HG02588 (cell line): ENCODE measurements around the gene LMF1.
A peak's percentile ranks its signal among the peaks of the same experiment; 100 is the strongest.
"Not testable (repeated sequence)": the region's sequence is repeated elsewhere in the genome, so short reads cannot be mapped to it uniquely, and the experiment has no call there.

Source experiments
- ATAC-seq: cut with Tn5 transposase; IDR thresholded peaks from one replicate; pipeline ENCODE4 v1.9.1; 2021; ENCODE audit warnings: mild to moderate bottlenecking, moderate library complexity; ENCODE audit not compliant: unreplicated experiment

Gene LMF1

DNA sequence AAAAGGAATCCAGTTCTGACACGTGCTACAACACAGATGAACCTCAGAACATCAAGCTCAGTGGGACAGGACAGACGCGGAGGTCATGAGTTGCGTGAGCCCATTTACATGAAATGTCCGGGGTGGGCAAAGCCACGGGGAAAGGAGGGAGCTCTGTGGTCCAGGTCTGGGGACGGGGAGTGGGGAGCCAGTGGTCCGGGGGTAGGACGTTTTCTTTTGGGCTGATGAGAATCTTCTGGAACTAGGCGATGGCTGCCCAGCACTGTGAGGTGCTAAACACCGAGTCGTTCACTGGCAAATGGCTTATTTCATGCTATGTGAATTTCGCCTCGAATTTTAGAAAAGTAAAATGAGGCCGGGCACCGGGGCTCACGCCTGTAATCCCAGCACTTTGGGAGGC is 2.6 kb upstream of the LMF1 start:
- ATAC-seq, result no peak

DNA sequence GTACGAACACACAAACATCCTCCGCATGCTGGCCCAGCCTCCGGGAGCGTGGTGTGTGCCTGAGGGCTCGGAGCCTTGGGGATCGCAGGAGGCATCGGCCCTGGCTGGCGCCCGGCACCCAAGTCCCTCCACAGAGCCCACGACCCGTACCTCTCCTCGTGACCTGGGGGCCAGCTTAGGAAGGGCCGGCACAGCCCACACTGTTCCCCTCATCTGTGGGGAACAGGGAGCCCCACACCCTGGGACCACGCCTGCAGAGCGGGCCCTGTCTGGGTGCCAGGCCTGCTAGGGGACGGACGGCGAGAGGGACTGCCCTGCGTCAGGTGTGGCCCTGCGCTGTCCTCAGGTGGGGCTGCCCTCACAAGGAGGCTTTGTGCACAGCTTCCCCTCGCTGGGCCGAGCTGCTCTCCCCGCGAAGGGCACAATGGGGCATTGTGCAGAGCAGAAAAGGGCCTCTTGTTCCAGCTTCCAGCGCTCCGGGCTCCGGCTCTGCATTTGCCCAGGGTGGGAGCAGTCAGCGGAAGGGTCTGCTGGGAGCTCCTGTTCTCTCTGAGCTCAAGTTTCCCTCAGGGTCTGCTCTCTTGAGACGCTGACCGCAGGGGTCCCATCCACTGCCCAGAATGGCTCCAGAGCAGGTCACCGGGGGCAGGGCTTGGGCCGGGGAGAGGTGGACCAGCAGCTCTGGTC is 1.7 kb upstream of the LMF1 start:
- ATAC-seq, result no peak

DNA sequence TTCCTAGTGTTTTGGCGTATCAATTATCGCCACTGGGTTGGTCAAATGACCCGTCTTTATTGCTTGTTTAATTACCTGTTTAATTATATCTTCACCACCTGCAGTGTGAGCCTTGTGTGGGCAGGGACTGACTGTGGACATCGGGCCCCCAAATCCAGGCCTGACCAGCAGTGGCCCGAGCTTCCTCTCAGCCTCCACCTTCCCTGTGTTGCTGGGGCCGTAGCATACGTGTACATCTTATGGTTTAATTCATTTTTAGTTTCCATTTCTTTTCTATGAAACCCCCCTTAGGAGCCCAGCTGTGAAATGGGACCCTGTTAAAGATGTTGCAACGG is 1.2 kb upstream of the LMF1 start:
- ATAC-seq, result no peak

DNA sequence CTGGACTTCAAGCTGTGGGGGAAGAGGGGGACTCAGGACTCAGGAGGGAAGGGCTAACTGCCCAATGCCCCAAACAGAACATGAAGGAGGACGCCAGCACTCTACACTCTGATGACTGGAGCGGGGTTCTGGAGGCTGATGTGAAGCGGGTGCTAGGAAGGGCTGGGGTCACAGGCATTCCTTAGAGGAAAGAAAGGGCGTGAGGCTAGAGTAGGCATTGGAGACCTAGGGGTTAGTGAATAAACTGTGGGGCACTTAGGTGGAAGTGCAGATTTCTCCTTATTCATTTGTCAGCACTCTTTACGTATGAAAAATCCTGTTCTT is 760 bp upstream of the LMF1 start:
- ATAC-seq, result no peak

DNA sequence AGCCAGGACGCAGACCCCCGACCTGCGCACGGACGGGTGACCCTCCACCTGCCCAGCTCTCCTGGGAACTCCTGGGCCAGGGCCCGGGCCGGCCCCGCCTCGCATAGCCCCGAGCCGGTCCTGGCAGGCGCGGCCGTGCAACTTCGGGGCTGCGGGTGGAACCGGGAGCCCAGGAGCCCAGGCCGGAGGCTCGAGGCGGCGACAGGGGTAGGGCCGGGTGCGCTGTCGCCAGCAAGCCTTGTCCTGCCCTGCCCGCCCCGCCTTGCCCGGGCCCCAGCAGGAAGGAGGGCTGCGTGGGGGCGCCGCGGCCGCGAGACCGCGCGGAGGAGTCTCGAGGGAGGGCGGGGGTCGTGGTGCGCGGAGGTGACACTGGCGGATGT is 408 bp downstream of the LMF1 start:
- no peak for ATAC-seq

DNA sequence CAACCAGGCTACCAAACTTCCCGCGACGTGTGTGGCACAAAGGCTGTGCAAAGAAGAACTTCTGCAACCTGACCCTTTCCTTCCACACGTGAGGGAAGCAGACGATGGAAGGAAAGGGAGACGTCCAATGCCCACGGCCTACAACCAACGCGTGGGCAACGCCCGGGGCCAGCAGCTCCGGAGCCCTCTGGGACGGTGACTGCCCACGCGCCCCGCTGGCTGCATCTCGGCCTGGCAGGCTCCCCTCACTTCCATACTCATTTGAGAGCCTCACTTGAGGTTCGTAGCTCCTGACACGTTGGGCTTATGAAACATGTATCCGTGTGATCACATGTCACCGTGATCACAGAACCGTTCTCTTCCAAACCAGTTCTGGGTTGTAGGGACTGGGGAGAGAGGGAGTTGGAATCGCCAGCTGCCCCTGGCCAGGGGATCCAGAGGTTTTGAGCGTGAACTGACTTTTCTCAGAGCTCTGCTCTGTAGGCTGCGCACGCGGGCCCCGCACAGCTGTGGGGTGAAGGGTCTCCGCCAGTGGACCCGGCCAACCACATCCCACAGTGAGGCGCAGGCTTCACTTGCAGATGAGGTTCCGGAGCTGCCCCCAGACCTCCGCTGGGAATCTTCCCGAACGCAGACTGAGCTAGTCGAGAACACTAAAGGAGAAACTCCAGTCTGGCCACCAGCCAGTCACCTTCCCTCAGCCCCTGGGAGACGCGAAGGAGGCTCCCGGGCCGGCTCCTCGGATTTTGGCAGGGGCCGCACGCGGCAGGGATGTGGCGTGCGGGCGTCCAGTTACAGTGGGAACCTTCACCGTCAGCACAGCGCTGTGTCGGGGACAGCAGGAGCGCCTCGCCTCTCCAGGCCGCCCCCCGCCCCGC is 1.0 kb downstream of the LMF1 start:
- peak; percentile 4 for ATAC-seq

DNA sequence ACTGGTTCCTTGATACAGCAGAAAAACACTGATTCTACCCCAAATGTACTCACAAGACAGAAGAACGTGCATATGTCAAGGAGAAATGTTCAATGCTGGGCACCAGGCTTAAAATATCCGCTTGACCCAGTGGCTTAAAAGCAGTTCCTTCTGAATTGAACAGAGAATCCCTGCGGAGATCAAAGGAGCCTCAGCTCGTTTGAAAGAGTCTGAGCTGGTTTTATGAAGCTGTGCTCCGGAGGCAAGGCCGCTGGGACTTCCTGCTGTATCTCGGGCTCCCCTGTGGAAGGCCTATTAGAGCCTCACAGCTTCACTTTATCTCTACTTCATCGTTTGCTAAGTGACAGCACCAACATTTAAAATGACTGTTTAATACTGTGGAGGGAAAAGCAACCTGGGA is 2.2 kb downstream of the LMF1 start:
- no peak for ATAC-seq

DNA sequence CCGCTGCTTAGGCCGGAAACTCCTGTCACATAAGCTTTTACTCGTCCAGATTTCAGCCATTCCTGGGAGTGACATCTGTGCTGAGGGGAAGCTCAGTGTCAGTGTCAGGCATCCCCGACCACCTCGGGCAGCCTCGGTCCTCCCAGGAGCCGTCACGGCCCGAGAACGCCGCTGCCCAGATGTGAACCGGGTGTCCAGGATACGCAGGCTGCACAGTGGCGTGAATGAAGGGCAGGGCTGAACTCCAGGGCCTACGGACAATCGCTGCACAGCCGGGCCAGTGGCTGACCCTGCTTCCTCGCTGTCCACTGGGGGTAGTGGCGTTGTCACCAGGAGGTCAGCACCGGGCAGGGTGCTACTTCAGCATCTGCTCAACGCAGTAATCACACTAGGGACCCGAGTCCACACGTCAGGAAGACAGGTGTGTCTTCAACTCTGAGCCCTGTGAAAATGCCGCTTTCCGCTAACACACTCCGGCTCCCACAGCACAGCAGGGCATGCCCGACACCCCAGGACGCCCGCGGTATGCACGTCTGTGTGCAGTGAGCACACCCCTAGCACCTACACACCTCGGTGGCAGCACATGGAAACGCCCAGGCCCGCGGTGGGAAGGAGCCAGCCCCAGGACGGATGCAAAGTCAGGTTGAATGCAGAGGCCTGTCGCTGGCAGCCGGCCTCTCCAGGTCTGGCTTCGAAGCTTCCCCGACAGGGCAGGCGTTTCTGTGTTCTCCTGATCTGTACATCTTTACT is 3.1 kb downstream of the LMF1 start:
- ATAC-seq, result no peak

DNA sequence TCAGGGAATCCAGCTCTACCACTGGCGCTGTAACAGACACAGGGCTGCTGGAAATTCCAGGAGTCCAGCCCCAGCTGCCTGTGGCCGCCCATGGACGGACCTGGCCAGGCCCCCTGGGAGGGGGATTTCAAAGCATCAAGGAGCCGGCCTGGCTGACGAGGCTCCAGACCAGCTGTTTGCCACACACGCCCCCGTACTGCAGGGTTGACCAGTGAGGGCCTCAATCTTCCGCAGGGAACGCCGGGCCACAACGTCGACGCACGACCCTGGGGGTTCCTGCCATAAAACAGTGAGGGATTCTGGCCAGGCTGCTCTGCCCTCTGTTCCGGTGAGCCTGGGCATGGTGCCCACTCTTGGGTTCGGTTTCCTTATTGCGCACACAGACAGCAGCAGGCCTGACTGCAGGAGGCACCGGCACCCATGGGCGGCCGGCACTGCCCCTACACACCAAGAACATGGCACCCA is 3.7 kb downstream of the LMF1 start:
- no peak for ATAC-seq

DNA sequence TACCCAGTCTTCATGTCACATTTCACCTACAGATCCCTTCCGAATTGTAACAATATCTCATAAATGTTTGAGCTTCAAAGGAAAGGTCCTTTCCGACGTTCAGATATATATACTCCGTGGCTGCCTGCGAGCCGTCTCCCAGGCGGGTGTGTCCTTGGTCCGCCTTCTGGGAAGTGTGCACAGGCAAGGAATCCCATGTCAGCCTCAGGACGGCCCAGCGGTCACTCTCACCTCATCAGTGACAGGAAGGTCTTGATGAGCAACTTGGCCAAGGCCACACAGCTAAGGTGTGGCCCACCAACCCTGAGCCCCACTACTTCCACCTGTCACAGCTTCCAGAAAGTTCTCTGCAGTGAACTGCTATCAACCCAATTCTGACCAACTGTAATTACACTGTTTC is 4.3 kb downstream of the LMF1 start:
- ATAC-seq, result no peak

DNA sequence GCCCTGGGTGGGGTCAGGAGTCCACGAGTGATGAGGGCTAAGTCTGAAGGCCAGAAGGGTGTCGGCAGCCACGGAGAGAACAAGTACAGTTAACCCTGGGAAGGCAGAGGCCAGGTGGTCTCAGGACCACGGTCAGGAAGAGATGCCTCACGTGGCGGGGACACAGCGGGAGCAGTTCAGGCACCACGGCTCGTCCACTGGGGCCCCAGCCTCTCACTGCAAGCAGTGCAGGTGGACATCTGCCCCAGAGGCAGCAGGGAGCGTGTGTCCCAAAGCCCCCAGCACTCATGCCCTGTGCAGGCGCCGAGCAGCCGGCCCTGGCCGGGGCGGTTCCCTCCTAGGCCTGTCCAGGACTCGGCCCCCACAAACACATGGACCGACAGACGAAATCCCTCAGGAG is 4.7 kb downstream of the LMF1 start:
- ATAC-seq, result no peak

DNA sequence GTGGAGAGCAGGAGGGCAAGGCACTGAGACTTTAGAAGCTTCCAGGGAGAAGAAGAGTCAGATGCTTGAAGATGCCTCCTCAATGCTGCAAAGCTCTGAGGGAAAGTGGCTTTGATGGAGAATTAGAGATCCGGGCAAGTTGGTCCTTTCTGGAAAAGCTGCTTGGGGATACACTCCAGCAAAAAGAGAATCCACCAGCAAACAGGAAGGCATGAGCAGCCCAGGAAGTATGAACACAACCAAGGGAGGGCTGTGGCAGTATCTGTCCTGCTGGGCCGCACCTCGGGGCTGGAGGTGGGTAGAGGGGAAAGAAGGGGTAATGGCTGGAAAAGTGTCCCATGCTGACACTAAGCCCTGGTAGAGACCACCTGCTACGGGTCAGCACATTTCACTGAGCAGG is 5.3 kb downstream of the LMF1 start:
- no peak for ATAC-seq

DNA sequence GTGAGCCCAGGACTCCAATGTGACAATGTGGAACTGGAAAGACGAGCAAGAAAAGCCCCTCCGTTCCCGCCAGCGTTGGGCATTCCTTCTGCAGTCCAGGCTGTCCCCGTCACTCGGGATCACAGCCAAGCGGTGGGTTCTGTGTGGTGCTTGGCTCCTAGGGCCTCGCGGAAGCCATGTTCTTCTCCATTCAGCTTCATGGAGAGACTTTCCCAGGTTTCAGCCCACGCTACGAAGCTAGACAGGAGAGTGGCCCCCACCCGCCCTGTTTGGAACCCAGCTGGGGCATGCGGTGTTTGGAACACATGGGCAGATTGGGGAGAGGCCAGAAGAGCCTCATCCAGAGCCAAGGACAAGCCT is 5.8 kb downstream of the LMF1 start:
- ATAC-seq, result no peak

DNA sequence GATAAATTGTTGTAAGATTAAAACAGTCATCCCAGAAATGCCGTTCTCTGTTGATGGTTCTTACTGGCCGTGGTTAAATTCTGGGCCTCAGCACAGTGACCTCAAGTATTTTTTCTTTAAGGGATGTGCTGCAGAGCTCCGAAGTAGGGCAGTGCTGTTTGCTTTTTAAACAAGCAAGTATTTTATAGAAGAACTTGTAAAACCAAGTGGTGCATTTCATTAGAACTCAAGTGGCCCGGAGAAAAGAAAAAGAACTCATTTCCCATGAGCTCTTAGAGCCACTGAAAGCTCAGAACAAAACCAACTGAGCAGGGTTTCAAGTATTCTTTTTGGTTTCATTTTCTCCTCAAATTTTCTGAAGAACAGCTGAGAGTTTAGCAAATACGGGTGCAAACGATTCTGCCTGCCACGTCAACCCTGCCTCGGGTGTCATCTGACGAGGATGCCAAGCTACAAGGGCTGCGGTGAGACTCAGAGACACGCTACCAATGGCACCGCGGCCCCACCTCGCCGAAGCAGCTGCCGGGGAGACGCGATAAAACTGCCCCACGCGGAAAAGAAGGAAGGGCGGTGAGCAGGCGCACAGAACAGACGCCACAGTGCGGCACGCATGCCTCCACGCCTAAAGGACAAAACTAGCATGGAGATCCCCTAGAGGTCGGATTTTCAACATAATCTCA is 6.3 kb downstream of the LMF1 start:
- no peak for ATAC-seq

DNA sequence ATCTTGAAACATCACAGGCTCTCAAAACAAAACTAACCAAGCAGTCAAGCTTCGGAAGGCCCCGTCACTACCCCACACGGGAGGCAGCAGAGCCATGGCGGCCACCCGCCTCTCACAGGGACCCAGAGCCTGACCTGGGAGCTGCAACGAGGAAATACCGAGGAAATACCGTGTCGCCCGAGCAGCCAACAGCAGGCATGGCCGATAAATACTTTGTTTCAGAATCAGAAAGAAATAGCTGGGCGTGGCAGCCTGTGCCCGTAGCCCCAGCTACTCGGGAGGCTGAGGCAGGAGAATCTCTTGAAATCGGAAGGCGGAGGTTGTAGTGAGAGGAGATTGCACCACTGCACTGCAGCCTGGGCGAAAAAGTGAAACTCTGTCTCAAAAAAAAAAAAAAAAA is 6.9 kb downstream of the LMF1 start:
- ATAC-seq, result no peak

DNA sequence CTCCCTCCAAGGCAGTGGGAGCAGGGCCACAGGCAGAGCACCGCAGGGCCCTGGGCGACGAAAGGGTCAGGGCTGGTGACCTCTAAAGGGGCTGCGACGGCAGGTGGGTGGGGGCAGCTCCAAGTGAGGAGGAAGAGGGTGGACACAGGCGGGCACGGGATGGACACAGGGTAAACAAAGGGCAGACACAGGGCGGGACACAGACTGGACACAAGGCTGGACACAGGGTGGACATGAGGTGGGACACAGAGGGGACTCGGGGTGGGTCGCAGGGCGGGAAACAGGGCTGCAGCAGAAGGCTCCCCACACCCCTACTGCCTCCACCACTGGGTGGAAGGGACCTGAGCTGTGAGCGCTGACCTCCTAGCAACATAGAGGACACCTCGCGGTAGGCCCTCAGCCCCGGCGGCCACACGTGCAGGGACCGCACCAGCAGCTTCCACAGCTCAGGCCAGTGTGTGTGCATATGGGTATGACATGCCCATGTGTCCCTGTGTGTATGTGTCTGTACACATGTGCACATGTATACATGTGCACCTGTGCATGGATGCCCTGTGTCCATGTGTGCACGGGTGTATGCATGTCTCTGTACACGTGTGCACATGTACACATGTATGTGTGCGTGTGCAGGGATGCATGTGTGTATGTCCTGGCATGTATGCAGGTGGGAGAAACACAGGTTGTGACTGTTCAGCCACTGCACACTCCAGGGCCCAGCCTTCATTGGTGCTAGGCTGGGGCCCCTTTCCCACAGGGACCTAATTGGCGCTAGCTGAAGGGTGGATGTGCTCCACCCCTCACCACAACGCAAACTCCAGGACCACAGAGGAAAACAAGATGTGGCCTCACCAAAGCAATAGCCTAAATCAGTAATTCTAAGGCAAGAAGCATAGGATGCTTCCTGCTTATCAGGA is 7.6 kb downstream of the LMF1 start:
- ATAC-seq, result no peak

DNA sequence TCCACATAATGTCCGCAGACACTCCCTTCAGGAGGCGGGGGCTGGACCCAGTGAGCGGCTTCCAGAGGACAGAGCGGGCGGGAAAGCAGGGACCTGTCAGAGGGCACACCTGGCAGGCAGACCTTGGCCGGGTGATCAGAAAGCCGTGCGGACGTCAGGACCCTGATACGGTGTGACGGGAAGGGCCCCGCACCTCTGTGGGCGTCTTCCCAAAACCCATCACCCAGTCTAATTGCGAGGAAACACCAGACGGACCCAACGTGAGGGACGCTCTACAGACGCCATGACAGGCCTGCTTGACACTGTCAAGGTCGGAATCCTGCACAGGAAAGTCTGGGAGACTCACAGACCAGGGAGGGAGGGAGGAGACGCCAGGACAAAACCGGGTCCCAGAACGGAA is 8.4 kb downstream of the LMF1 start:
- ATAC-seq, result no peak

DNA sequence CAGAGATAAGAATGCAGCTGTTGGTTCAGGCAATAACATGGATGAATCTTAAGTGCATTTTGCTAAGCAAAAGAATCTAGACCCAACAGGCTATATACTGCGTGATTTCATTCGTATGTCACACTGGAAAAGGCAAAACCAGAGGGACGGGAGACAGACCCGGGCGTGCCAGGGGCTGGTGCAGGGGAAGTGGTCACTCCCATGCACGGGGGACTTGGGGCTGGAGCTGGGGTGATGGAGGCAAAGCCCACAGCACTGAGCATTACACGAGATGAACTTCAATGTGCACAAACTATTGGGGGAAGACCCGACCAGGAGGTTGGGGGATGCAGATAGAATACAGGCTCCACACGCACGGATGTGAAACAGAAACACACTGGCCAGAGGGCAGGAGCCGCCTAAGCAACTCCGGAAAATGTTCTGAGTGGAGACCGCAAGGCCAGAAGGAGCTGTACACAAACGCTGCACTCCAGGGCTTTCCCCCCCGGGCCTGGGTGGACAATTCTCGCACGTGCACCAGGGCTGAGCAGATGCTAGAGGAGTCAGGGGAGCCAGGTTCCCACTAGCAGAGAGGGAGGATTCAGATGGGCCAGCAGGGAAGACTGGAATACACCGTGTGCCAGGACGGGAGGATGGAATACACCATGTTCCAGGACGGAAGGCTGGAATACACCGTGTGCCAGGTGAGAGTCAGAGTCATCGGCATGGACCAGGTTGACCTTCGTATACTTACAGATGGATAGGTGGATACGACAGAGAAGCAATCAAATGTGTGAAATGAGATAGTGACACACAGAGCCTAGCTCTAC is 11.3 kb downstream of the LMF1 start:
- ATAC-seq, result no peak

DNA sequence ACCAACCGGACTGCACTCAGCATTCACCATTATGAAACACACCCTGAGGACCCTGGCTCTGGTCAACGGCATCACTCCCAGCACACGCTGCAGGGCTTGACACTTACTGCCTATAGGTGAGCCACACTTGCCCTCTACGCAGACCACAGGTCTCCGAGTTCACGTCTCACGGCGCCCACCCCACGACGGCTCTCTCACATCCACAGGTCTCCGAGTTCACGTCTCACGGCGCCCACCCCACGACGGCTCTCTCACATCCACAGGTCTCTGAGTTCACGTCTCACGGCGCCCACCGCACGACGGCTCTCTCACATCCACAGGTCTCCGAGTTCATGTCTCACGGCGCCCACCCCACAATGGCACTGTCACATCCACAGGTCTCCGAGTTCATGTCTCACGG is 15.0 kb downstream of the LMF1 start:
- ATAC-seq, result not testable (repeated sequence)

DNA sequence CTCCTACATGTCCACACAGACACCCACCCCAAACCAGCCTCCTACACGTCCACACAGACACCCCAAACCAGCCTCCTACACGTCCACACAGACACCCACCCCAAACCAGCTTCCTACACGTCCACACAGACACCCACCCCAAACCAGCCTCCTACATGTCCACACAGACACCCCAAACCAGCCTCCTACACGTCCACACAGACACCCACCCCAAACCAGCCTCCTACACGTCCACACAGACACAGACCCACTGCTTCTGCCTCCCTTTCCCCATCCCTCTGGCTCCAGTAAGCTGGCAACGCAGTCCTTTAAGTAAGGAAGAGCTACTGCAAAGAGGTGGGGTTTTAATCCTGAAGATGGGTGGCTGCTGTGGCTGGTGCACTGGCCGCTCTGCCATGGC is 17.0 kb downstream of the LMF1 start:
- not testable (repeated sequence) for ATAC-seq
